ENCODE measurements around the gene TMEM205.

- TF ChIP-seq CTCF (IDR thresholded peaks at IDR 0.05) (no peak), POLR2A (IDR thresholded peaks at IDR 0.05) (no peak)
Measured at GRCh38 chr19:11387162-11388034, 41.3 kb upstream of the TMEM205 start.
